Measurements from ENCODE around the gene PCGF5.
A peak's percentile ranks its signal among the peaks of the same experiment; 100 is the strongest.
"Not testable (repeated sequence)": the region's sequence is repeated elsewhere in the genome, so short reads cannot be mapped to it uniquely, and the experiment has no call there.

PCGF5 gene

DNA sequence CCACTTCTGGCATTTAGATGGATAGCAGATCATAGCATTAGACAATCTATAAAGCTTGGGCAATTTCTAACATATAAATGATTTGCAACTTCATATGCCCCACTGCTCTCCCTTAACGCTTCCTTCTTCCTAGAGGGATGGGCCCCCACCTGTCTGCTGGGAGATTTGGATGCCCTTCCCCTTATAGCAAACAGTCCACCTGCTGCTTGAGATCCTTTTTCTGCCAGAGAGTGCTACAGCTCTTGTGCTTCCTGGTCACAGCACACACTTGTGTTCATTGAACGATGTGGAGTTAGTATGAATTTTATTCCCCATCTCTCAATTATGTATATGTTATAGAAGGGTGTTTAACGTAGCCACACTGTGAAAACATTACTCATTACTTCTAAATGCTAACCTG, 10.4 kb upstream of the PCGF5 start:
- no peak for DNase-seq (ENCODE audit: low spot score)

DNA sequence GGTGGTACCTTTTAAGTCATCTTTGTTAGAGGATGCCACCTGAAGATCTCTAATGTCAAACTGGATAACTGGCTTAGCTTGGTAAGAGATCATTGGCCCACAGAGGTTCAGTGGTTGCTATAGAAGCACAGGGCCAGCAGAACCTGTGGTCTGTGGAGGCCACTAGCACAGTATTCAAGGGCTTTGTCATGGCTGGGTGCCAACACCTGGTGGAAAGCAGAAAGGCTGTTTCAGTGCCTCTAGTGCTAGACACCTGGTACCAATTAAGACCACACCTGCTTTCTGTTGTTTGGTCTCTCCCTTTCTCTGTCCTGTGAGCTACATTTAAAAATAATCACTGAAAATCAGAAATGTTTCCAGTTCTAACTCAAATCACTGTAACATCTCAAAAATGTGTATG, 10.0 kb upstream of the PCGF5 start:
- DNase-seq (ENCODE audit: low spot score) = peak; percentile 74

DNA sequence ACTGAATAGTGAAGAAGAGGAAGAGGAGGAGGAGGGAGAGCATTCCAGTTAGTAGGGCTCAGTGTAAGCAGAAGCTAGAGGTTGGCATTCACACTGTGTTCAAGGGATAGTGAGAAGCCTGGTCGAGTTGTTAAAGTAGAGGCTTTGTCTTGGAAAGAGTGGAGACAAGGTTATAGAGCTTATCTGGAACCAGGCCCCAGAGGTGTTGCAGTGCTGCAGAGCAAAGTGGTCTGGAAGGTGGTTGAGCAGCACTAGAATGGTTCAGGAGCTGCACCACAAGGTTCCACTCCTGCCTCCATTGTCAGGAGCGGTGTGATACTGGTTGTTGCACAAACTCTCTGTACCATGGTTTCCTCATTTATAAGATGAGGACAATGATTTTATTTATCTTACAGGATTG, 8.8 kb upstream of the PCGF5 start:
- no peak for DNase-seq (ENCODE audit: low spot score)

DNA sequence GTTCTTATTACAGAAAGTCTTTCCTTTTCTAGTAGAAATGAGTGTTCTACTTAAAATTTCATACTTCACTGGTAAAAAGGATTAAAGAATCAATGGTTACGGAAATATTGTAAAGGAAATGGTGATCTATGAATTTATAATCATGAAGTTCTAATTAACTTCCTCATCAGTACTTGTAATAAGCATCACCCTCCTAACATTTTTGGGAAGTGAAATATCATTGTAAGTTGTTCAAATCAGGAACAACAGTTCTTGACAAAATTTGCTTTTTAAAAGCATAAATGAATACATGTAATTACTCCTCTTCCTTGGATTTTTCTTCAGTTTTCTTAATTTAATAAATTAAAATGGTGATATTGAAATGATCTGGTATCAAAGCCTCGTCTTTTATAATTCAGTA, 5.6 kb upstream of the PCGF5 start:
- no peak for DNase-seq (ENCODE audit: low spot score)

DNA sequence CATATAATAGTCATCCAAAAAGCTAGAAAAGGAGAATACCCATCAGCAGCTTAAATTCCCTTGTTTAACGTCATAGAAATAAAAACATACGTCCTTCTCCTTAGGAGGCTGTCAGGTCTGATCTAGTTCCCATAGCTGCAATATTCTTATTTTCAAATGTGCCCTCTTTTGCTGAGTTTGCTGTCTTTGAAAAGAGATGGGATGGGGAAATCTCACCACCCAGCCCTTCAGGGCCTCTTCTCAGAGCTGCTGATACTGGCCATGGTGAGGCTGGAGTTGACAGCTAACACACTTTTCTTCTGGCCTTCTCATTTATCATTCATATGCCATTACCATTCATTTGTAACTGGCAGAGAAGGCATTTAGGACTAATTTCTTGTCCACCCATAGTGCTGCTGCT, 5.1 kb upstream of the PCGF5 start:
- DNase-seq (ENCODE audit: low spot score) = no peak

DNA sequence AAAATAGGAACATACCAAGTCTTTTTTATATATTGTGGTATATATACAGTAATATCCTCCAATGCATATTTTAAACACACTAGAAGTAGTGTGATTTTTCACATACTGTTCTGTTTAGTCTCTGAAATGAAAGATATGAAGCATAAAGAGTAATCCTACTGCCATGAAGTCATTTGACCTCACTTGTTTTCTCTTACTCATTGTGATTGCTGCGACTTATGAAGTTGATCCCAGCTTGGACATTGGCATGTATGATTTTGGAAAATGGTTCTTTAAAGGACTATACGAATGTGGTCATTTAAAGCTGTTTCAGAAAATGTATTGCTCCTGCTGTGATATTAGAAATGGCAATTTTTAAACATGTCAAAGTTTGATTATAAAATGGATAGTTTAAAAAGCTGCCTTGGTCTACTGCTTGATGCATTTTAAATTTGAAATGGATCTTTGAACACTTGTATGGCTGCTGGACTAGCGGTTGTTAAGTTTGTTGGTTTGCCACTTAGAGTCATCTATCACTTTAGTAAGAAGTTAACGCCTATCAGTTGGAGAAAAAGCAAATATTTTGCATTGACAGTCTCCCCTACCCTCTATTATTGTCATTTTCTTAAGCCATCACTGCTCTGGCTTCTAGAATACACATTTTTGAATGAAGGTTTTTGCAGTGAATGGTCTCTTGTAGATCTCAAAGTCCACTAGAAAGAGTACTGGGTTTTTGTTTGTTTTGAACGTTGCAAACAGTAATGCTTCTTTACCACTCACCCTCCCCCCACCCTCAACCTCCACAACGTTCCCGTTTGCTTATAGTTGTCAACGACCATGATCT, 881 bp upstream of the PCGF5 start:
- no peak for DNase-seq (ENCODE audit: low spot score)

DNA sequence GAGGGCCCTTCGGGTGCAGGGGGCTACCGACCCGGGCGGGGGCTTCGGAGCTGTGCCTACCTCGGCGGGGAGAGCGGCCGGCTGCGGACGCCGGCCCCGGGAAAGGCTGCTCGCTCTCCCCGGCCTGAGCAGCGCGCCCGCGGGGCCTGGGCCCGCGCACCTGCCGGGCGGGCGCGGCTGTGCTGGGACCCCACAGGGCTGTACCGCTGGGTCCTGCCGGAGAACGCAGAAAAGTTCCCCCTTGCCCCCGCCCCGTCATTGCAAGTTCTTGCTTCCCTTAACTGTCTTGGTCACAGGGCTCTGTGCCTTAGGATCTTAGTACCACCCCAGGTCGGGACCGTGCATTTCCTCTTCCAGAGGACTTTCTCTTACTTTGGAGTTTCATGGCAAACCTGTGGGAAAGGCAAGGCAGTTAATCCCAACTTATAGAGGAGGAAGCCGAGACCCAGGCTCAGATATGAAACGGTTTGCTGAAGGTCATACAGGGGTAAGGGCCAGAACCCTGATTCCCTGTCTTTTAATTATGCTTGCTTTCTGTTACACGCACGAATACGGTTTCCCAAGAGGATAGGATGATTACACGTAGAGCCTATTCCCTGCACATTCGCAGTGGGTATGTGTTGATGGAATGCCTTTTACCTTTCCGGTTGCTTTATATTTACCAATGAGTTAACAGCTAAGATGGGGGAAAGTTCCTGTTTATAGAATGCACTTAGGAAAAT, 652 bp downstream of the PCGF5 start:
- DNase-seq (ENCODE audit: low spot score) = peak; percentile 56

DNA sequence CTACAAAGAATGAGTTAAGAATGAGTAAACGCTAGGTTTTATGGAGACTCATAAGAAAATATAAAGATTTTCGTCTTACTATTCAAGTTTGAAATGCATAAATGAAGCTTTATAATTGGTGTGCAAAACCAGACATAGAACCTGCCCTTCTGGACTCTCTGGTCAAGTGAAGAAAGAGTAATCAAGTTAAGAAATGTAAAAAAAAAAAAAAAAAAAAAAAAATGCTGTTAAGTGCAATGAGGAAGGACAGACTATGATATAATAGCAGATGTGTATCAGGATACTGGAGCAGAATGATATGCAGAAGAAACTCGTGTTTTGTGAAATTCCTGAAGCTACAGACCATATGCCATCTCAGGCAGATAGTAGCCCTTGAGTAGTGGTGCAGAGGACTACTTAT, 5.6 kb downstream of the PCGF5 start:
- DNase-seq (ENCODE audit: low spot score) = no peak

DNA sequence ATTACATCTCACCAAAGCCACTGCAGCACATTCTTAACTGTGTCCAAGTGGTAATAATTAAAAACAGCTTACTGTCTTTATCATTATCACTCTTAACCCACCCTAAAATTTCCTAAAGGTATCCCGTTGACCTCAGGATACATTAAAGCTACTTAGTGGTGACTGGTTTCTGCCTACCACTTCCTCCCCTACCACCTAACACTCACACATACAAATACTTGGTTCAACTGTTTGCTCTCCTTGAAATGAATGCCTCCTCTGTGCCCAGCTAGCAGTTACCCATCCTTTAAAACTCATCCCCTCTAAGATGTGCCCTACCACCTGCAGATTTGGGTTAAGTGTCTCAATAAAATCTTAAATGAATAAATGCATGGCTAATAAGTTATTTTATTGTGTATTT, 7.1 kb downstream of the PCGF5 start:
- no peak for DNase-seq (ENCODE audit: low spot score)

DNA sequence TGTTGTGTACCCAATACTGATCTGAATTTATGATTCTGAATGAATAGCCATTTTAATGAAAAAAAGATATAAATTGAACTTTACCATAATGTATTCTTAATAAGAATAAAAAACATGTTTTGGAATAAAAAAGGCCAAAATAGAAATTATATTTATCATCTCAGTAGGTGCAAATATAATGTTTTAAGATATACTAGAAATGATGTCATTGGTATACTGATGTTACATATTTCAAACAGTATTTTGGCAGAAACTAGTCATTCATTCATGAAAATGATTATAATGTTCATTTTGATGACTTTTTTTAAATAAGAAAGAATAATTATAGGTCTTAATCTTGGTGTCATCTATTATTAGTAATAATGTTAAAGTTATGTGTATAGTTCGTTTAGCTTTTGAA, 9.2 kb downstream of the PCGF5 start:
- no peak for DNase-seq (ENCODE audit: low spot score)

DNA sequence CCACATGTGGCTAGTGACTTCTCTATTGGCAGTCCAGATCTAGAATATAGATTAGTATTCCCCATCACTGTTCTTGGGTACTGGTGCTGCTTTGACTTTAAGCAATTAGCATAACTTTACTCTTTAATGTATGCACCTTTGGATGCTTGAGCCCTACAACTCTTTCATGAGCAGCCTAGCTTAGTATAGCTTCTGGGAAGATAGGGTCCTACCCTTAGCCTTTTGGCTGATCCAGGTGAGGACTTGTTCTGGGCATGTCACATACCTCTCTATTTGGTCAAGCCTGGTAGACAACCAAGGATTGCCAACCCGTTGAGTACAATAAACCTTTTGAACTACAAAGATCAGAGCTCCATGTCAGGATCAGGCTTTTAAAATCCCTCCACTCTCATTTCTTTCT, 17.7 kb downstream of the PCGF5 start:
- no peak for DNase-seq (ENCODE audit: low spot score)

DNA sequence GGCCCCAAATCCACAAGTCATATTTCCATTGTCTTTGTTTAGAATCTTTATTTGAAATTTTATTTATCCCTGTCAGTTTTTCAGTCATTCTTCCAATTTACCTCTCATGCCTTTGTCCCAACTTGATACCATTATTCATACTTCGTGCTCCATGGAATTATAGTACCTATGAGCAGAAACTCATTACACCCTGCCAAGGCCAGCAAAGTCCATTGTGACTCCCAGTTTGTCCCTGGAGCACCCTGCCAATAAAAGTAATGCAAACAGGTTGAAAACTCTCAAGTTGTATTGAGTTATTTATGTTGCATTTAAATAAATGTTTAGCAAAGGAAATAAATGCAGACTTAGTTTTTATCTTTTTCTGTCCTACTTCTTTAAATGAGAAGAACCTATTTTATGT, 19.3 kb downstream of the PCGF5 start:
- no peak for DNase-seq (ENCODE audit: low spot score)

DNA sequence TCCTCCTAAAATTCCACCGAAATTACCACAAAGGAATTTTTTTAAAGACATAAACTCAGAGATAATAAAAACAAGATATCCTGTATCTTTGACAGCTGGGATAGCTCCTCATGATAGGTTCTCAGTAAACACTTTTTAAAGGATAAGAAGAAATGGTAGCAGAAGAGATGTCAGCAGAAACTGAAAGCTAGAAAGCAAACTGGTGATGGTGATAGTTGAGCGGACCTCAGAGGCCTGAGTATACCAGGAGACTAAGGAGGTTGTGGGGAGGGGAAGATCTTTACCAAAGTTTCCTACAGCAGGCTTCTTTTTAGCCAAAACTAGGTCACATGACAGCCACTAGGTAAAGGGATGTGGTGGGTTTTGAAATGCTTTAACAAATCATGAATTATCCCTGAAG, 22.5 kb downstream of the PCGF5 start:
- DNase-seq (ENCODE audit: low spot score) = no peak

DNA sequence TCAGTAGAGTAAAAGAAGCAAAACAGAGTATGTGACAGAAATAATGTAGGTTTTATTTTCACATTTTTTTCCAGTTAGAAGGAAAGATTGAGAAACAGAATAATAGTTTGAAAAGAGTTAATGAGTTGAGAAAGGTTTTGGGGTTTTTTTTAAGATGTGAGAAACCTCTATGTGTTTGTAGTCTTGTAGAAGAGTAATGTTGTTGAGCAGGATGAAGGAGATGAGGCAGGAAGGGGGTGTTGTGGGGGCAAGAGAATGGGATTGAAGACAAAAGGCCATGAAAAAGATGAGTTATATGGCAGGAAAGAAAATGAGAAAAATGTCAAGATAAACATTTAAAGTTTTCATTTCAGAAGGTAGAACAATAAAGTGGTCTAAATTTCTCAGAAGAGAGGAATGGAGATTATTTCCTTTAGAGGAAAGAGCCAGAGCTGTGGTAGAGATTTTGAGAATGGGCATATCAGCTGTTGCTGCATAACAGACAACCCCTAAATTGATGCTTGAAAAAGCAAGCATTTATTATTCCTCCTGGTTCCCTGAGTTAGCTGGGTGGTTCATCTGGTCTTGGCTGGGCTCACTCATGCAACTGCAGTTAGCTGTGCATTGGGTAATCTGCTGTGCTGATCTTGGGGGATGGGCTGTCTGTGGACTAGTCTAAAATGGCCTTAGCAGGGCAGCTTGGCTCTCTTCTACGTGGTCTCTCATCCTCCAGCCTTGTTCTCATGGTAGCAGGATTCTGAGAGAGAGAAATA, 27.1 kb downstream of the PCGF5 start:
- DNase-seq (ENCODE audit: low spot score) = no peak

DNA sequence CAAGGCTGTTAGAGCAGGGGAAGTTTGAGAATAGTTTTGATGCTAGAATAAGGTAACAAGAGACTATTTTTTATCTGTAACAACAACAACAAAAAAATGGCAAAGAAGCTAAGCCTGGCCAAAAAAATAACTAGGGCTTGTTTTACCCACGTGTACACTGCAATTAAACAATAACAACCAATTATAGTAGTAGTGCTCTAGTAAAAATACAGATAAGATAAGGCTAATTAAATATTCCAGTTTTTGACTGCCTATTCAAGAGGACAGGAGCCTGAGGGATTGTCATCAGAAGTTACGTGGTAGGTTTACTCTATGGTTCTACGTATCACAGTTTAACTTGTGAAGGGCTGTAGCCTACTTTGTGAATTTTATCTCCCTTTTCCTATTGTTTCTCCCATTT, 29.2 kb downstream of the PCGF5 start:
- no peak for DNase-seq (ENCODE audit: low spot score)

DNA sequence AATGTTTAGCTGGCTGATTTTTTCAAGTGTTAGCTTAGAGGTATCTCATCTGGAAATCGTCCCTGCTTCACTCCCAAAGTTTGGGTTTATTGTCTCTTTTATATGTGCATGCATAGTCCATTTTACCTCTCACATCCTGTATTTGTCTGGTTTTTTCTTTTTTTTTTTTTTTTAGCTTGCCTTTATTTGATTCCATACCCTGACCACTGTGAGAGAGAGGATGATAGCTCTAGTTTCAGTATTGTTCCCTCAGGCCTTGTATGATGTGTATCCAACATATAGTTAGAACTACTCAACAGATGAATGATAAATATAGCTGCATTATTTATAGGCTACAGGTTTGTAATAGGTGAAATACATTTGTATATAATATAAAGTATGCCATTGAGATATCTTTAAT, 29.9 kb downstream of the PCGF5 start:
- no peak for DNase-seq (ENCODE audit: low spot score)

DNA sequence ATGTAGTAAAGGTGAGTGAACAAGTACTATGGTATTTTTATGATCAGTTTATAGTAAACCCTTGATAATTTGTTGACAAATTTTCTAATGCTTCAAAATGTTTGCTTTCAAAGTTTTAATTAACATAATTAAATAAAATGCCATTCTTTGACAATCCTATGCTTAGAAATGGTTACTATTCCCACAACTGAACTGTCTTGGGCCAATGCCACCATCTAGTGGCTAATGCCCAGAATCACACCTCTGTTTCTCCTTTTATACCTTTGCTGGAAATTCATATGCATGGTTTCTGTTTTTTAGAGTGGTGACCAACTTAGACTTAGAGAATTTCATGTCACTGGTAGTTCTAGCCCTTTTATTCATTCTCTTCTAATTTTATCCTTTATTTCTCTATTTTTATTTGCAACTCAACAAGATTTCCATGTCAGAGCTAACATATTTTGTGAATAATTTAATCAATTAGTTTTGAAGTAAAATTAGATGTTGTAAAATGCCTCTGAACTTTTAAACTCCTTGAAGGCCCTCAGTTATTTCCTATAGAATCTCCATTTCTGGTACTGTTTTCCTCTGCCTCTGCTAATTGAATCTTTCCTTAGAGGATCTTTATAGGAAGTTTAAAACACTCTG, 31.1 kb downstream of the PCGF5 start:
- peak; percentile 75 for DNase-seq (ENCODE audit: low spot score)

DNA sequence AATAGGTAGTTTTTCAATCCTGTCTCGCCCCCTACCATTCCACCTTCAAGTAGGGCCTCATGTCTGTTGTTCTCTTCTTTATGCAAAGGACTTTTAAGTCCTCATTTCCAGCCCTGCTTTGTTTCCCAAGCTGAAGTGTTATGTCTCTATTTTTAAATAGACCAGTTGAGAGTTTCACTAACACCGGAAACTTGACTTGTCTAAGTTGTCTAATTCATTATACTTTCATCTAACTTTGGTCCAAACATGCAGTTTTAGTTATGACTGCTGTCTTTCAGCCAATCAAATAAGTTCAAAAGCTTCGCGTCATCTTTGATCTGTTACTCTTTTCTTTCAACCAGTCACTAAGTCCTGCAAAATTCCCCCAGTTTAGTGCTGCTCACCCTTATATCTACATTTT, 32.8 kb downstream of the PCGF5 start:
- DNase-seq (ENCODE audit: low spot score) = no peak

DNA sequence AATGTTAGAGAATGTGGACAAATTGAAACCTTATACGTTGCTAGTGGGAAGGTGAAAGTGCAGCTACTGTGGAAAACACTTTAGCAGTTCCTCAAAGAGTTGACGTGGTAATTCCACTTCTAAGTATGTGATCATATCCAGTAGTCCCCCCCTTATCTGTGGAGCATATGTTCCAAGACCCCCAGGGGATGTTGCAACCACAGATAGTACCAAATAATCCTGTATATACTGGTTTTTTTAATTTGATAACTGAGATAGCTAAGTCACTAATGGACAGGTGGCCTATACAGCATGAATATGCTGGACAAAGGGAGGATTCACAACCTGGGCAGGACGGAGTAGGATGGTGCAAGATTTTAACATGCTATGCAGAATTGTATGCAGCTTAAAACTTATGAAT, 36.8 kb downstream of the PCGF5 start:
- no peak for DNase-seq (ENCODE audit: low spot score)

DNA sequence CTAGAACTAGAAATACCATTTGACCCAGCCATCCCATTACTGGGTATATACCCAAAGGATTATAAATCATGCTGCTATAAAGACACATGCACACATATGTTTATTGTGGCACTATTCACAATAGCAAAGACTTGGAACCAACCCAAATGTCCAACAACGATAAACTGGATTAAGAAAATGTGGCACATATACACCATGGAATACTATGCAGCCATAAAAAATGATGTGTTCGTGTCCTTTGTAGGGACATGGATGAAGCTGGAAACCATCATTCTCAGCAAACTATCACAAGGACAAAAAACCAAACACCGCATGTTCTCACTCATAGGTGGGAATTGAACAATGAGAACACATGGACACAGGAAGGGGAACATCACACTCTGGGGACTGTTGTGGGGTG, 40.0 kb downstream of the PCGF5 start:
- not testable (repeated sequence) for DNase-seq (ENCODE audit: low spot score)

DNA sequence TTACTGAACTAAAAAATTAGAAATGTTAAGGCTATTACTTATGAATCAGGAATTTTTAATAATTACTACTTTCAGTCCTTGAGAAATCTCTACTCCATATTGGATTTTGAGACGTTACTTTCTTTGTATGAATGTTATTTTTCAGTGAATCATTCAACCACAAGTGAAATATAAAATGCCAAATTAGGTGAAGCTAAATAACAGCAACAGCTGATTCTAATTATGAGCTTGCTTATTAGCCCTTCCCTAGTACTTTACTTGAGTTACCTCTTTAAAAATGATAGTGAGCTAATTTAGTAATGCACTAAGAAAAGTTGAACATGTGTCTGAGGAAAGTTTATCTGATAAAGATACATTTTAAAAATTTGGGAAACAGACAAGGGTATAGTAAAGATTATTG, 51.4 kb downstream of the PCGF5 start:
- DNase-seq (ENCODE audit: low spot score) = no peak

DNA sequence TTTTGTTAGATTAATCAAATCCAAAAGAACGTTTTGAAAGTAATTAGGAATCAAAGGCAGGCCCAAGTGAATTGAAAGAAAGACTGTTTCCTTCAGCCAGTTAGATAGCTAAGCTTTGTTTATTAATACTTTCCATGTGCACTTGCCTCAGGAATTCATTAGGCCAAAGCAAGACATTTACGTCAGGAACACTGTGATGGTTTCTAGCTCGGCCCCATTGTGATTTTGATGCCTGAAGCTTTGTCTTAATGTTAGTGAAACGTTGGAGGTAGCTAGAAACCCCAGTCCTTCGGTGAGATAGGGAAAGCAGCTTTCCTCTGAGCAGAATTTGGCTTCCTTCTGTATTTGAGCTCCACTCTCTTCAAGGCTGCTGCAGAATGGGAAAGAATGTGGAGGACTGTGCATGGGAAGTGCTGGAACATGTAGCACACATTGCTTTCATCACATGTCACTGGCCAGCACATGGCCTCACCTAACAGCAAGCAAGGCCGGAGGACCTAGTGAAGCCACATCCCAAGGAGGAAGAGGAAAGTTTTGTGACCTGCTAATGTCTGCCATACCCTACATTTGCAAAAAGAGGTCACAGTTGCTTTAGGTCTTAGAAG, 64.1 kb downstream of the PCGF5 start:
- no peak for DNase-seq (ENCODE audit: low spot score)

Data from NAMALWA (cell line).